Activated naive CD8-positive, alpha-beta T cell treated with anti-CD3 and anti-CD28 coated beads, Interleukin-2, amount 50 U/mL, for 16 hours (primary cell): ENCODE results near the gene ADPRHL1.

Experiments used
- DNase-seq: peaks from one replicate; pipeline ENCODE4 v3.0.0-alpha.2; 2020; ENCODE audit warnings: low read depth, low spot score

Gene ADPRHL1

DNA sequence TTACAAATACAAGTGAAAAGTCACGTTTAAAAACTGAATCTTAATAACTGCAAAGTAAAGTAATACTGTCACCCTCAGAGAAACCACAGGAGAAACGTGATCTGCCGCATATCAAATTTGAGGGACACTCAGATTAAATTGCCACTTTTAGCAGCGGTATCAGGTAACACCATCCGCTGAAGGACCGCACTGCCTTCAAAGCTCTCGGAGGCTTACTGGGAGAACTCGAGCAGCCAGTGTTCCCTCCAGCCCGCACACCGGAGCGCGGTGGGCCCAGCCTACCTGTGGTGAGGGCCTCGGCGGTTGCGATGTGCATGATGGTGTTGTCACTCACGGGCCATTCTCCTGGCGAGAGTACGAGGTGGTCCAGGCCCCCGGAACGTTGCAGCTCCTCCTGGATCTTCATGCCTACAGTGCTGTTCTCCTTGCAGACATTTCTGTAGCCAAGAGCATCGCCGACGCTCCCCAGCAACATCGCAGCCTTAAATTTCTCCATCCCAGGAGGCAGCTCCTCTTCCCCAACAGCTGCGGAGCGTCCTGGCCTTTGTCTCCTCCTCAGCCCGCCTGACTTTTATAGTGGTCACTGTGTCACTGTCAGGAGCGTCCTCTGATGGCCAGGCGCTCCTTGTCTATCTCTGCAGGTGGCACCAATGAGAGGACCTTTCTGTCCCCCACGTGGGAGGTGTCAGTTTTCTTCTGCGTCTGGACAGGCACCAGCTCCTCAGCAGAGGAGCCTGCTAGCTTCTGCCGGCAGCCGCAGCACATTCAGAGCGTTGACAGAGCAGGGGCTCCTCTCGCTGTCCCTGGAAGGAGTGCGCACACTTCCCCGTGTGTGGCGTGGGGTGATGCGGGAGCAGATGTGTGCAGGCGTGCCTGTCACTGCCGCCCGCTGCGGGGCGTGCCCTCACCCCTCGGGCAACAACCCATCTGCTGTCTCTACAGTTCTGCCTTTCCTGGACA, at the start of gene ADPRHL1:
TSS of gene ADPRHL1 (minus strand) at position 547 of the 960 bp plus-strand sequence. CDS start at position 496, 51 bp downstream.
- no peak for DNase-seq

DNA sequence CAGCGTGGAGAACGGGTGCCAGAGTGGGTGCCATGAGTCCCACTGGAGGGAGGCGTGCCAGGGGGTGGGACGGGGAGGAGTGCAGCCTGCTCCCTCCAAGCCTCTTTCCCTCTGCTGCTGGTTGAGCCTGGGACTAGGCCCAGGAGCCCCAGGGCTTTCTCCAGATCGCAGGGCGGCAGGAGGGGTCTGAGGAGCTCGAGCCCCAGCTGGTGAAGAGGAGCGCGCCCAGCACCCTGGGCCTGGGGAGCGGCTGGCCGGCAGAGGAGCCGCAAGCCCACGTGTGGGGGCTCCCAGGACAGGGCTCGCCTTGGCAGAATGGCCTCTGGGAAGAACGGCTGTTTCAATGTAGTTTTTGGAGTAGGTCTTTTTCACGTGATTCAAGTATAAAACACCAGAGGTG, 49.4 kb upstream of the ADPRHL1 start:
- no peak for DNase-seq

DNA sequence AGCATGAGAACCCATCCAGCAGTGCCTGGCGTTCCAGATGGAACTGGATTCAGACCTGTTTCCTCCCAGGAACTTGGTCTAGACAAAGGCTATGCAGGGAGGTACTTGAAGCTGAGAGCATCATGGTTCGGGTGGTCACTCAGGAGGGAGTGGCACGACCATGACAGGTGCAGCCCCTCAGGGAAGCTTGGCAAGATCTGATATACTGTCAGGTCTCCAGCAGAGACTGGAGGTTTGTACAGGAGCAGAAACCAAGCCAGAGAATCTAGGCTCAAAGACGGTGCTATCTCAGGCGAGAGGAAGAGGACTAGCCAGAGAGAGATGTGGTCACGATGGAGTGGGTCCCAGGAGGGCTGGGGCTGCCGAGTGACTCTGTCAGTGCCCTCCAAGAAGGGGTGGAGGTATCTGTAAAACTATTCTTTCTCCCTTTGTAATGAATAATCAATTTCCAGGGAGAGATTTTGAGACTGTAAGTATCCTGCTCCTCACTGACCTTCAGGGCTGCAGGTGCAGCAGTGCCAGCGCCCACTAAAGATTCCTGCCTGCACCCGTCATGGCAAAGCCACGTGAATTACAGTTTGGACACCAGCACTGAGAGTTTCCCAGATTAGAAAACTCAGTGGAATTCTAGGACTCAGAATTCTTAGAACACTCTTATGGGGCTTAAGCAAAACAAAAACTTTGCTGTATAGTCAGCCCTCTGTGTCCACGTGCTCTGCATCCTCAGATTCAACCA, 47.4 kb upstream of the ADPRHL1 start:
- DNase-seq = no peak

- DNase-seq = no peak
These were observed 46.6 kb upstream of the ADPRHL1 start for GRCh38 chr13:113499936-113500335.

DNA sequence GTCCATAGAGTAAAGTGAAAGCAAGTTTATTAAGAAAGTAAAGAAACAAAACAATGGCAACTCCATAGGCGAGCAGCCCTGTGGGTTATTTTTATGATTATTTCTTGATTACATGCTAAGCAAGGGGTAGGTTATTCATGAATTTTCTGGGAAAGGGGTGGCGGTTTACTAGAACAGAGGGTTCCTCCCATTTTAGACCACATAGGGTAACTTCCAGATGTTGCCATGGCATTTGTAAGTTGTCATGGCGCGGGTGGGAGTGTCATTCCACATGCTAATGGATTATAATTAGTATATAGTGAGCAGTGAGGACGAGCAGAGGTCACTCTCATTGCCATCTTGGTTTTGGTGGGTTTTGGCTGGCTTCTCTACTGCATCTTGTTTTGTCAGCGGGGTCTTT, 45.6 kb upstream of the ADPRHL1 start:
- no peak for DNase-seq

GRCh38 chr13:113497217-113497616, 43.9 kb upstream of the ADPRHL1 start:
- no peak for DNase-seq

DNA sequence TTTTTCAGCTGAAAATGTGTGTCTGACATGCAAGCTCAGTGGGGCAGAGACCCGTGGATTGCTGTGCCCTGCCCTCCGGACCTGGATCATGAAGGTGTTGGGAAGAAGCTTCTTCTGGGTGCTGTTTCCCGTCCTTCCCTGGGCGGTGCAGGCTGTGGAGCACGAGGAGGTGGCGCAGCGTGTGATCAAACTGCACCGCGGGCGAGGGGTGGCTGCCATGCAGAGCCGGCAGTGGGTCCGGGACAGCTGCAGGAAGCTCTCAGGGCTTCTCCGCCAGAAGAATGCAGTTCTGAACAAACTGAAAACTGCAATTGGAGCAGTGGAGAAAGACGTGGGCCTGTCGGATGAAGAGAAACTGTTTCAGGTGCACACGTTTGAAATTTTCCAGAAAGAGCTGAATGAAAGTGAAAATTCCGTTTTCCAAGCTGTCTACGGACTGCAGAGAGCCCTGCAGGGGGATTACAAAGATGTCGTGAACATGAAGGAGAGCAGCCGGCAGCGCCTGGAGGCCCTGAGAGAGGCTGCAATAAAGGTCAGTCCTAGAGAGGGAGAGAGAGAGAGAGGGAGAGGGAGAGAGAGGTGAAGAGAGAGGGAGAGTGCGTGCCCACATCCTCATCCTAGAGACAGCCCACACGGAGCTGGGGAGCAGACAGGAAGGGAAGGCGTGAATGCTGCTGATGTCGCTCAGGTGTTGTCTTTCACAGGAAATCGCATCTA, 42.4 kb upstream of the ADPRHL1 start:
- no peak for DNase-seq

GRCh38 chr13:113493315-113493951, 40.1 kb upstream of the ADPRHL1 start:
- no peak for DNase-seq

DNA sequence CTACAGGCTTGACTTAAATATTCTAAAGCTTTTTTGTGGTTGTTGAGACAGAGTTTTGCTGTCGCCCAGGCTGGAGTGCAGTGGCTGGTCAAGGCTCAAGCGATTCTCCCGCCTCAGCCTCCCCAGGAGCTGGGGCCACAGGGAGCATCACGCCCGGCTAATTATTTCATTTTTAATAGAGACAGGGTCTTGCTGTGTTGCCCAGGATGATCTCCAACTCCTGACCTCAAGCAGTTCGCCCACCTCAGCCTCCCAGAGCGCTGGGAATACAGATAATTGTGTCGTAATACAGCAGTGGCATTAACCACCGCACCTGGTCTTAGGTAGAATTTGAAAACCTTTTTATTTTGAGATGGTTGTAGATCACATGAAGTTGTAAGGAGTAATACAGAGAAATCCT, 38.7 kb upstream of the ADPRHL1 start:
- DNase-seq = no peak

GRCh38 chr13:113491418-113491883, 38.2 kb upstream of the ADPRHL1 start:
- no peak for DNase-seq

GRCh38 chr13:113490496-113491417, 37.5 kb upstream of the ADPRHL1 start, which contains the start of gene DCUN1D2:
Gene DCUN1D2, minus strand, starts transcription at chr13:113490711. Its CDS starts 42 bp downstream, at chr13:113490669.
- no peak for DNase-seq

- DNase-seq = no peak
These were observed 36.5 kb upstream of the ADPRHL1 start for GRCh38 chr13:113489549-113490495.

DNA sequence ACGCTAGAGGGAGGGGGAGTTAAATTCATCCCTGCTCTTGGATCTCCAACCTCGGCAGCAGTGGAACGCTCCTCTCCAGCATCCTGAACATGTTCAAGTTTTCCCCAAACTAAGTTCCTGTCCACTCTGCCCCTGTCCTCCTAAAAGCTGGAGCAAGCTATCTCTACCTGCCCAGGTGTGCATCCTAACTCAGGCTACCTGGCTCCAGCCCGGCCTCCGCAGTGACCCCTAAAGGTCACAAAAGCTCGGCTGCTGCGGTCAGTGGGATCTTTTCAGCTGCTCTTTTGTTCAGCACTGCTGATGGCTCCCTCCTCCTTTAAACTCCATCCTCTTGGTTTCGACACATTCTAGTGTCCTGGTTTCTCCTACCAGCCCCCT, 35.9 kb upstream of the ADPRHL1 start:
- no peak for DNase-seq

DNA sequence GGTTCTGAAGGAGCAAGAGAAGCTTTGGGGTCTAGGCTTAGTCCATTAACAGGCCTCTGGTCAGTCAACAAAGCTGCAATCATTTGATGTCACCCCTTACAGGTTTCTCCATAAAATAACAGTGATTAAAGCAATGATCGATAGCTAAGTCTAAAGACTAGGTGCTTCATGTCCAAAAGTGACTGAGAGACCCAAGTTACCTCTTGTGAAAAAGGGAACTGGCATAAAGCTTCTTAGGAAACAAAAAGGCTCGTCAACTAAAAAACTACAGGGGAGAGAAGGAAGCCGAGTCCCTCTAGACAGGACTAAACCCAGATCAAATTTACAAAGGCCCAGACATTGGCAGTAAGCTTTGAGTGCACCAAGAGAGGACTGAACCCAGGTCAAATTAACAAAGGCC, 35.0 kb upstream of the ADPRHL1 start:
- no peak for DNase-seq

DNA sequence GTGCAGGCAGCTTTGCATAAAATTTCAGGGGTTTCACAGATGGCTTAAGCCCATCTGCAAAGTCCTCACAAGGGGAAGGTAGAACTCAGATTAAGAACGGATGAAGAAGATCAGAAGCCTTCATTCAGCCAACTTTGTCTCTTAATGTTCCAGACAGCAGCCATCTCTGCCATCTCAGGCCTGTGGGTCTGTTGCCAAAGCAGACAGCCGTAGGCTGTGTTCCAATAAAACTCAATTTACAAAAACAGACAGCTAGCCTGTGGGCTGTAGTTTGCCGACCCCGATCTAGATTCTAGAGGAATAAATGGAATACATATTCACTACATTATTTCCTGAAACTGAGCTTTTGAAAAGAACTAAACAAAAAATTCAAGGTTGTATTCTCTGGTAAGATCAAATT, 33.4 kb upstream of the ADPRHL1 start:
- no peak for DNase-seq

- DNase-seq = no peak
These were observed 32.3 kb upstream of the ADPRHL1 start for GRCh38 chr13:113485545-113485944.

- DNase-seq = no peak
These were observed 30.4 kb upstream of the ADPRHL1 start for GRCh38 chr13:113483504-113484293.

GRCh38 chr13:113483081-113483480, 29.8 kb upstream of the ADPRHL1 start:
- DNase-seq = no peak
